ENCODE results near the gene PDE6H.

Gene PDE6H

DNA sequence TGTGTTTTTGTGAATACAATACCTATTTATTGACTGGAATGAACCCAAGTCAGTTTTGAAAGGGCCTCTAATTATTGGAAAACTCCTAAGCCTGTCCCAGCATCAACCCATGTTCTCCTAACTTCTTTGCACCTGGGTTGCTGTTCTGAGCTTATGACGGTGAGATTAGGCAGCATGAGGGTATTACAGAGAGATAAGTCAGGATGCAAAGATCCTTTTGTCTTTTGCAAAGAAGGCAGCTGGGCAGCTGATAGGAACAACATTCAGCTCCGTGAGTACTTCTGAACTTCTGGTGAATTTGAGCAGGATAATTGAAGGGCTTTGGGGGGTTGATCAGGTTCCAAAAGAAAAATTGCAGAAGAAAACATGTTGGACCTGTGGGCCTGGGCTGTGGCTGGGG lies at the start of gene PDE6H:
PDE6H (plus strand) TSS at position 227 of the 400 bp plus-strand sequence. CDS start 4,971 bp downstream, outside the sequence.
- no peak for DNase-seq

- no peak for DNase-seq
Observed at GRCh38 chr12:14923944-14924343, 48.9 kb upstream of the PDE6H start.

DNA sequence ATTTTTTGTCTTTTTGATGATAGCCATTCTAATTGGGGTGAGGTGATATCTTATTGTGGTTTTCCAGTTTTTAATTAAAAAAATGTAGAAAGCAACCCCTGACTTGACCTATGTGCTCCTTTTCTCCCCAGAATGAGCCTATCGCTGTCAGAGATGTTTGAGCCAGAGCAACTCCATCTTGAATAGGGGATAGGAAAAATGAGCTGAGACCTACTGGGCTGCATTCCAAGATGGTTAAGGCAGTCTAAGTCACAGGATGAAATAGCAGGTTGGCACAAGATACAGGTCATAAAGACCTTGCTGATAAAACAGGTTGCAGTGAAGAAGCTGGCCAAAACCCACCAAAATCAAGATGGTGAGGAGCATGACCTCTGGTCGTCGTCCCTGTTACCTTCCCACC lies 48.3 kb upstream of the PDE6H start:
- DNase-seq: no peak

DNA sequence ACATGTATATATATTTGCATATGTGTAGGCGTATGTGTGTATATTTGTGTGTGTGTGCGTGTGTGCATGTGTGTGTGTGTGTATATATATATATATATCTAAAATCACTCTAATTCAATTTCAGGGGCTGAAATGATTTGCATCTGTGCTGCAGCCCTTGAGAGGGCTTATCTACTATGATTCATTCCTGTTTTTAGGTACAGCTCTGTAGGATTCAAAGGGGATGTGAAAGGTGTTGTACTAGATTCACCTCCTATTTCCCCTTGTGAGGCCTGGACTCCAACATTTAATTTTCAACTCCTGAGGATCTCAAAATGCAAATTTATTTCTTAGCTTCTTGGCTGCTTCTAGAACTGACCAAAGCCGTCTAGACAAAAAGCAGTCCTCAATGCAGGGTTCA lies 45.6 kb upstream of the PDE6H start:
- no peak for DNase-seq

- no peak for DNase-seq
Observed at GRCh38 chr12:14928931-14929330, 43.9 kb upstream of the PDE6H start.

- DNase-seq: no peak
Observed at GRCh38 chr12:14930299-14930698, 42.5 kb upstream of the PDE6H start.

DNA sequence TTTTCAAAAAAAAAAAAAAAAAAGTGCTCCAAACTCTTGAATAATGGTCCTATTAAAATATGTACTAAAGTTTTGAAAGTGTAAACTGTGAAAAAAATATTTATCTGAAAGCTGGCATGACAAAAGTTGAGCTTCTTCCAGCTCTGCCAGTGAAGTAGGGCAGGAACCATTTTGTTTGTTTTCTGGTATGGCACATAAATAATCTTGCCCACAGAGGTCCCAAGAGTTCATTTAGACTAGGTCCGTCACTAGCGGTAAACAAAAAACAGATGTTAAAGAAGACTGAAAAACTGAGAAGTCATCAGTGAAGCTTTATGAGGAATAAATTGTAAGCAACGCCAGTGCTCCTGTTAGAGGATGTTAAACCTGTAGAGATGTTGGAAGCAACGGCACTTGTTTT lies 41.5 kb upstream of the PDE6H start:
- no peak for DNase-seq

DNA sequence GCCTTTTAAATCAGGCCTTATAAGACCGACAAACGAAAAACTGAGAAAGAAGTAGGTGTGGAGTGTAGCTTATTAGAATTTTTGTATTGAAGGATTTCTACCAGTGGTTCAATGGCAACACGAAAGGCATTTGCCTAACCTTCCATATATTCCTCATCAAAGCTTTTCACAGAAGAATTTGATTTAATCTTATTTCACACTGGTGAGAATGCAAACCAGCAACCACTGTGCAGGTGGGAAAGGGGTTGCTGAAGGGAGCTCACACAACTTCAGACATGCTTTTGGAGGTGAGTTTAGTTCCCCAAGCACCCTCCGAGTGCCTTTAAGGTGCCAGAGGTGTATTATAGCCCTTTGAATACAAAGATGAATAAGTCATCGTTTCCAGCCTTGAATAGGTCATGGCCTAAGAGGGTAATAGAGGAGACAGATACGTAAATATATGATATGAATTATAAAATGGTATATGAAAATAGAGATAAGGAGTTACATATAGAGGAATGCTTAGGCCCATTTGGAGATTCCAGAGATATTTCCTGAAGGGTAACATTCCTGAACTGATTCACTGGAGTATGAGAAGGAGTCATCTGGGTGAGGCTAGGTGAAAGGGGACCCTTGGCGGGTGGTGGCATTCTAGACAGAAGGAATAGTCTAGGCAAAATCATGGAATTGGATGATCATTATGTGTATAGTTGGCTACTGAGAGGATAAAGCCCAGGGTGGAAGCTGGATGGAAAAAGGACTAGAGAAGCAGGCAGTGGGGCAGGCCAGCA lies 40.9 kb upstream of the PDE6H start:
- DNase-seq: no peak

DNA sequence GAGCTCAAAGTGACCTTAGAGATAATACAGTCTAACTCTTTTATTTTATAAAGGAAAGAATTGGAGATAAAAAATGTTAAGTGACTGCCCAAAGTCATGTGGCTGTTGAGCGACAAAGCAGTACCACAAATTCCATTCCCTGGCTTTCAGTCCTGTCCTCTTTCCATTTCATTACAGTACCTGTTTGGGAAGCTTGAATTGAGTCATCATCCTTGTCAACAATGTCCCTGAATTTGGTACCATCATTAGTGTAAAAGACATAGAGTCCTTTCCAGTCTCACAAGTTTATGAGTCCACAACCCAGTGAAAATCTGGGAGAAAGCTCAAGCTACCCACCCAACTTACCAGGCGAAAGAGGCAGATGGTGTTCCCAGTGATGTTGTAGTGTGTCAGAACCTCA lies 38.3 kb upstream of the PDE6H start:
- no peak for DNase-seq

DNA sequence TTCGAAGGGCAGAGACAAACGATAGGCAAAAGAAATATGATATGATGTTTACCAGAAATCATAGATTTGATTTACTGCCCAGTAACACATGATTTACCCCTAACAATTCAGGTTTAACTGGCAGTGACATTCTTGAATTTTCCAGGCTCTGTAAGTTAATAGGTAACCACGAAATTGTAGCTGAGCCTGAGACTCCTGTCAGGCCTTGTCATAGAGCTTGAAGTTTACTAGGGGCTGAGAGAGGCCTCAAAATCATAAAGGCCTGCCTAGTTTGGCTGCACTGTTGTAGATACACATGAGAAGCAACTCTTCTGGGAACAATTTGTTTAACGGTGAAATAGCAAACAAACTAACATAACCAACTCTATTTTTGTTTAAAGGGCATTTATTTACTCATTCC lies 37.8 kb upstream of the PDE6H start:
- no peak for DNase-seq

- DNase-seq: no peak
Observed at GRCh38 chr12:14936224-14936861, 36.5 kb upstream of the PDE6H start.

DNA sequence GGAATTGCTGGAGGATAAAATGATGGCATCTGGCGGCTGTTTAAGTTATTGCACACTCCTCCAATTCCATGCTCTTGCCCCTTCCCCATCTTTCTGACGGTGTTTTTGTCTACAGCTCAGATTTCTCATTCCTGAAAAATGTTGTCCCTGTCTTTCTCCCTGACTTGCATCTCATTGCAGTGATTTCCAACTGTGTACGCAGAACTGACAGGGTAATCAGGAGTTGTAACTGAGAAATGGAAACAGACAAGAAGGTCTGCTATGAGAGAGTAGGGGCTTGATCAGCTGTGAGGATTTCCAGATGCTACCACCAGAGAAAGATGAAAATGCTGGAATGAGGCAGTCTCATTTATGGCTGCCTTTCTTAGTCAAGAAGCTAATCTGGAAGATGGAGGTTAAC lies 35.8 kb upstream of the PDE6H start:
- DNase-seq: no peak

DNA sequence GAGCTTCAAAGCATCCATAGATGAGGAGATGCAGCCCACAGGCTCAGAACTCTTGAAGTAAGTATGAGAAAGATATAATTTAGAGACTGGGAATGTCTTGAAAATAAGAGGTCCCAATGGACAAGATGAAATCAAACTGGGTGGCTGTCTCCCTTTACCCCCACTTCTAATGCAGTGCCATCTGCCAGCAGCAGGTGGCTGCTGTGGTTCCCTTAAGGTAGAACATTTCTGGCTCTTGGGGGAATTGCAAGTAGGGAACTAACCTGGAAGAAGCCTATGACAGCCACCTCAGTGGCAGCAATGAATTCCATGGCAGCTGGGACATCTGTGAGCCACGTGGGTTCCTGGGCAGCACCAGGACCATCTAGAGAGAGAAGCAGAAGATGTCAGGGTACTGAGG lies 35.2 kb upstream of the PDE6H start:
- no peak for DNase-seq

- no peak for DNase-seq
Observed at GRCh38 chr12:14938301-14938700, 34.5 kb upstream of the PDE6H start, which contains the start of gene ERP27. ERP27 (minus strand) TSS chr12:14938537; CDS start chr12:14938508, 29 bp downstream.

DNA sequence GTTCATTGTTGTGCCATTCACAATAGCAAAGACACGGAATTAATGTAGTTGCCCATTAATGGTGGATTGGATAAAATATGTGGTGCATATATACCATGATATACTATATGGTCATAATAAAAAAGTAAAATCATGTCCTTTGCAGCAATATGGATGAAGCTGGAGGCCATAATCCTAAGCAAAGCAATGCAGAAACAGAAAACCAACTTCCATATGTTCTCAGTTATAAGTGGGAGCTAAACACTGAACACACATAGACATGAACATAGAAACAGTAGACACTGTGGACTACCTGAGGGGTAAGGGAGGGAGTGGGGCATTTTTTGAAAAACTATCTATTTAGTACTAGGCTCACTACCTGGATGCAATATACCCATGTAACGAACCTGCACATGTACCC lies 31.5 kb upstream of the PDE6H start:
- DNase-seq: no peak

DNA sequence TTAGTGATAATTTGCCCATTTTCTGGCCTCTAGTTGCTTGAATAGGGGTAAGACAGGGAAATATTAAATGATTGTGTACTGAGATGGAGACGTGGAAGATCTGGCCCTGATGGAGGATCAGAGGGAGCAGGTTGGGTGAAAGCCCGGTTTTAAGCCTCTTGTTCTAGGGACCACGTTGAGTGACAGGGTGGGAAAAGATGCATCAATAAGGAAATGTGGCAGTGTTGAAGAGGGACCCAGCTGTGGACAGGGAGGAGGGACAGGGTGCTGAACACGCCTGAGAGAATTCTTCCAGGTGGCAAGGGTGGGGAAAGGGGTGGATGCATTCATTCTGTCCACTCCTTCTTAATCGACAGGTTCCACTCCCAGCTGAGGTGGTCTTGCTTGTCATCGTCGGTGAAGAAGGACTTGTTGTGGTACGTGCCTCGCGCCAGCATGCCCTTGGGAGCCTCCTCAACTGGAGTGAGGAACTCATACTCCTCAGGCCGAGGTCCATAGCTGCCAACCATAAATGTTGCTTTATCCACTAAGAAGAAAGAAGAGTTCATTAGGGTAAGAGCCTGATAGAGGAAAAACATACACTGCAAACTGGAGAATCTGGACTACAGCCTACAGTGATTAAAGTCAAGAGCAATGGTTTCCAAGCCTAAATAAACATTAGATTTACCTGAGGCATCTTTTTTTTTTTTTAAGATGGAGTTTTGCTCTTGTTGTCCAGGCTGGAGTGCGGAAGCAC lies 30.5 kb upstream of the PDE6H start:
- DNase-seq: no peak

- DNase-seq: no peak
Observed at GRCh38 chr12:14946162-14946561, 26.7 kb upstream of the PDE6H start.

- DNase-seq: no peak
Observed at GRCh38 chr12:14946861-14947260, 26.0 kb upstream of the PDE6H start.

- DNase-seq: no peak
Observed at GRCh38 chr12:14948672-14949071, 24.2 kb upstream of the PDE6H start.

- DNase-seq: no peak
Observed at GRCh38 chr12:14949631-14950030, 23.2 kb upstream of the PDE6H start.

DNA sequence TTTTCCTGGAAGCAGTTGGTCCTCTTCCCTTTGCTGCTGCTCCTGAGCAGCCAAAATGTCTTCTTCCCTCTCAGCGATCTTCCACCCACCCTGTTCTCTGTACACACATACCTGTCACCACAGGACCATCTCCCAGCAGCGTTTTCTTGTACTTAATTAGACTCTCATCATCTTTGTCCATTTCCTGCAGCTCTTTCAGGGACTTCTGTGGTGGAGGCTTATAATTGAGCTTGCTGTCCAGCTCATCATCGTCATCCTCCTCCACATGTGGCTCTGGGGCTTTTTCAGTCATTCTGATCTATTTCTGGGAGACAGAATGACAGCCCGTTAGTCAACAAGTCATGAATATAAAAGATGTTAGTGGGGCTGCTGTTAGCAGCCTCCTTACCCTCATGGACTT lies 22.4 kb upstream of the PDE6H start:
- no peak for DNase-seq

GRCh38 chr12:14950982-14951746 lies 21.7 kb upstream of the PDE6H start:
- no peak for DNase-seq

- no peak for DNase-seq
Observed at GRCh38 chr12:14951851-14952250, 21.0 kb upstream of the PDE6H start.

Data from SHP77 (cell line).